ENCODE data around the gene ITM2C. TPM values are rescaled to one million over a fixed set of nuclear protein-coding genes. Genes with fewer than 3 reads are reported as not detected.

ITM2C gene
- total and polyA plus RNA-seq, 2 donors (not counting 1 experiment from before 2014, with no cell fraction given): 36.9 to 62.8 TPM

DNA sequence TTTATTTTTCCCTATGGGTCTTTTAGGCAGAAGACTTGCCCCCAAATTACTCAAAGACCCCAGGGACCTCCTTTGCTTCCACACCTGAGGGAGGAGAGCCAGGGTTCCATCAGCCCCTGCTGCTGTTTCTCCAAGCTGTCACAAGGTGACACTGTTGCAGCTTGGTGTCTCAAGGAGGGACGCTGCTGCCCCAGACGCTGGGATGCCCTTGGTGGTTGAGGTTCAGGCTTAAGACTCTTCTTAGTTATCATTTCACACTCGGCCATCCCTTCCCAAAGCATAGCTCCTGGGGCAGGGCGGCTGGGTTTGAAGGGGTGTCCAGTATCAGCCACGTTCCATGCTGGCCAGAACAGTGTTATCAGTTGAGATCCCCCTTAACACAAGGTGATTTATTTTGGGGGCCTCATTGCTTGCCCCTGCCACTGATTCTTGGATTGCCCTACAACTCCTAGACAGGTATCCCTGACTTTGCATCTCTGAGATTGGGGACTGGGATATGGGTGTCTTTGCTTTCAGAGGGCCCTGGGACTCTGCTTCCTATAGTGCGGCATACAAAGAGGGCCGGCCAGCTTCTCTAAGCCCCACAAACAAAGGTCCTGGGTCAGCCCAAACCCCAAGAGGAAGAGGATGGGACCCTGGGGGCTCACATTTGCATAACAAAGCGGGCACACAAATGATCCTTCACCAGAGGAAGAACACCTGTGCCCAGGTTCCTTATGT lies 37.6 kb downstream of the ITM2C start:
- peak overlapping the region; percentile 32 for H3K4me3 Mint-ChIP-seq
- TF ChIP-seq, protein P1, sequence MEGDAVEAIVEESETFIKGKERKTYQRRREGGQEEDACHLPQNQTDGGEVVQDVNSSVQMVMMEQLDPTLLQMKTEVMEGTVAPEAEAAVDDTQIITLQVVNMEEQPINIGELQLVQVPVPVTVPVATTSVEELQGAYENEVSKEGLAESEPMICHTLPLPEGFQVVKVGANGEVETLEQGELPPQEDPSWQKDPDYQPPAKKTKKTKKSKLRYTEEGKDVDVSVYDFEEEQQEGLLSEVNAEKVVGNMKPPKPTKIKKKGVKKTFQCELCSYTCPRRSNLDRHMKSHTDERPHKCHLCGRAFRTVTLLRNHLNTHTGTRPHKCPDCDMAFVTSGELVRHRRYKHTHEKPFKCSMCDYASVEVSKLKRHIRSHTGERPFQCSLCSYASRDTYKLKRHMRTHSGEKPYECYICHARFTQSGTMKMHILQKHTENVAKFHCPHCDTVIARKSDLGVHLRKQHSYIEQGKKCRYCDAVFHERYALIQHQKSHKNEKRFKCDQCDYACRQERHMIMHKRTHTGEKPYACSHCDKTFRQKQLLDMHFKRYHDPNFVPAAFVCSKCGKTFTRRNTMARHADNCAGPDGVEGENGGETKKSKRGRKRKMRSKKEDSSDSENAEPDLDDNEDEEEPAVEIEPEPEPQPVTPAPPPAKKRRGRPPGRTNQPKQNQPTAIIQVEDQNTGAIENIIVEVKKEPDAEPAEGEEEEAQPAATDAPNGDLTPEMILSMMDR (IDR thresholded peaks at IDR 0.05): peak; percentile 54
- no peak for TF ChIP-seq EZH2 (IDR thresholded peaks at IDR 0.05; ENCODE audit: borderline replicate concordance, insufficient read depth, low read depth, low read length, poor library complexity, severe bottlenecking)
- Histone ChIP-seq H3K27me3 (replicated peaks in 1 of 4; ENCODE audit: control extremely low read depth in 1 of 4, control insufficient read depth in 3 of 4, insufficient read depth in 4 of 4, low read length in 3 of 4) (no peaks in the 10 kb centered on the region), H3K4me3 (ENCODE audit: control extremely low read depth in 1 of 5, extremely low read depth in 1 of 5, insufficient read depth in 1 of 5, low read depth in 2 of 5, low read length in 4 of 5) (no peak overlapping the region), H3K4me1 (ENCODE audit: control insufficient read depth in 2 of 2, insufficient read depth in 2 of 2, low read length in 2 of 2) (peaks cover 13 to 21% of the 10 kb centered on the region in 2 donors), H2AFZ (ENCODE audit: insufficient read depth, low read depth, low read length, poor library complexity, severe bottlenecking) (peak overlapping the region; percentile 20), H4K20me1 (ENCODE audit: control insufficient read depth, insufficient read depth, low read length, poor library complexity, severe bottlenecking) (no peaks in the 10 kb centered on the region), H3K36me3 (replicated peaks in 1 of 2; ENCODE audit: control extremely low read depth in 1 of 2, control insufficient read depth in 1 of 2, extremely low read depth in 1 of 2, insufficient read depth in 2 of 2, low read length in 1 of 2) (no peaks in the 10 kb centered on the region), H3K9ac (ENCODE audit: low read length) (no peak overlapping the region), H3K4me2 (replicated peaks; ENCODE audit: low read depth, low read length, poor library complexity, severe bottlenecking) (peak overlapping the region; percentile 47), H3K79me2 (ENCODE audit: control insufficient read depth, insufficient read depth, low read length) (no peaks in the 10 kb centered on the region), H3K27ac (ENCODE audit: low read length in 2 of 2) (no peak overlapping the region), H3K9me3 (ENCODE audit: control extremely low read depth in 1 of 3, control insufficient read depth in 2 of 3, insufficient read depth in 1 of 3, low read length in 2 of 3) (no peaks in the 10 kb centered on the region)
- CTCF ChIA-PET: interaction anchor here (0.9 to 5.2 kb wide), 8 partner anchors 10 to 151 kb away, joined by 3 to 61 read pairs (median 6); no protein-coding TSS in a partner anchor
- POLR2A ChIA-PET: interaction anchor here (0.7 kb wide), 1 partner anchor 85 kb away, joined by 3 read pairs; no protein-coding TSS in a partner anchor
- peak; percentile 52 for DNase-seq
- H3K4me1 Mint-ChIP-seq: peaks cover 14% of the 10 kb centered on the region
- peak; percentile 81 for ATAC-seq (ENCODE audit: low read depth)
- 29% methylated on average over 6 of the region's 8 CpGs for WGBS (ENCODE audit: insufficient coverage)
- H3K27ac Mint-ChIP-seq: peak overlapping the region; percentile 41
- H3K9me3 Mint-ChIP-seq (ENCODE audit: insufficient read depth): no peaks in the 10 kb centered on the region
- intact Hi-C loops (cut with micrococcal nuclease): loop anchor here (1.0 kb wide), 1 partner anchor 85 kb away; no protein-coding TSS in a partner anchor
- no peaks in the 10 kb centered on the region for H3K27me3 Mint-ChIP-seq
